Esophagus (tissue), 2 donors: ENCODE results near the gene PBX1. TPM values are rescaled to one million over a fixed set of nuclear protein-coding genes. Genes with fewer than 3 reads are reported as not detected.

ENCODE experiments used
- H3K27ac ChIP-seq, 2 donors: one replicate each; pipeline ENCODE4 v1.5.1; 2013; ENCODE audit warnings: low read depth in 2 of 2, mild to moderate bottlenecking in 2 of 2, inconsistent platforms in 1 of 2, low read length in 1 of 2, moderate library complexity in 1 of 2
- H3K27me3 ChIP-seq, 2 donors: one replicate each; pipeline ENCODE4 v1.6.1; 2013; ENCODE audit warnings: low read length in 2 of 2, control low read depth in 1 of 2, mild to moderate bottlenecking in 1 of 2; ENCODE audit not compliant: insufficient read depth in 2 of 2, control insufficient read depth in 1 of 2
- H3K36me3 ChIP-seq, 2 donors: one replicate each; pipeline ENCODE4 v1.6.1; 2013; ENCODE audit warnings: low read length in 1 of 2; ENCODE audit not compliant: control insufficient read depth in 2 of 2, insufficient read depth in 2 of 2
- H3K4me1 ChIP-seq, 2 donors: one replicate each; pipeline ENCODE4 v1.6.1; 2013; ENCODE audit warnings: low read length in 1 of 2; ENCODE audit not compliant: control insufficient read depth in 2 of 2, insufficient read depth in 2 of 2
- H3K4me3 ChIP-seq, 2 donors: one replicate each; pipeline ENCODE4 v1.5.1; 2013; ENCODE audit warnings: low read length in 2 of 2, mild to moderate bottlenecking in 2 of 2, low read depth in 1 of 2, moderate library complexity in 1 of 2
- H3K9me3 ChIP-seq, 2 donors: one replicate each; pipeline ENCODE4 v1.6.1; 2013; ENCODE audit warnings: mild to moderate bottlenecking in 2 of 2, low read depth in 1 of 2, low read length in 1 of 2, moderate library complexity in 1 of 2; ENCODE audit not compliant: control insufficient read depth in 2 of 2, insufficient read depth in 1 of 2
- WGBS, 2 donors: extraction: QIAGEN DNeasy Blood & Tissue Kit; methylation state at CpG; one replicate each; pipeline ENCODE4 v1.1.7; 2013; 5-methylcytosine and 5-hydroxymethylcytosine counted together
- polyA plus RNA-seq, 2 donors: library from polyadenylated mRNA; stranded (reverse); fragments of 200-250 nt; gene quantifications; one replicate each; pipeline ENCODE4 v1.2.3, GENCODE V29; 2013
- donor health status: healthy with polysubstance abuse.
- donor health status: Bipolar disorder and iron deficiency.

Gene PBX1
- polyA plus RNA-seq, 2 donors, result 8.1 to 10.5 TPM

DNA sequence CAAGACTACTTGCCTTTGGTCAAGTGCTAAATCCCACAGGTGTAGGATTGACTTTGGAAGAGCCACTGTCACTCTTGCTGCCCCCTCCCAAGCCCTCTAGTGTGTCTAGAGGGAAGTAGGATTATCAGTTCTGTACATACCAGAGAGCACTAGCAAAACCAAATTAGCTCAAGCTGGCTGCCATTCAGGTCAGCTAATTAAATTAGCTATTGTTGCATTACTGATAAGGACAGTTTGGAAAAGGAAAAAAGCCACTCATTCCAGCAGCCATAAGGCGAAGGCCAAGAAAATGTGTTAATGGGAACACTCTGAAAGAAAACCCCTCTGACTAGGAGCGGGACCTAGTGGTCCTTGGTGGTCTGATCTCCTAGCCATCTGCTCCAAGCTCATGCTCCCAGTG lies 321.7 kb downstream of the PBX1 start:
- Histone ChIP-seq H3K27ac (no peak overlapping the region), H3K4me1 (no peaks in the 10 kb centered on the region), H3K27me3 (no peaks in the 10 kb centered on the region), H3K4me3 (no peak overlapping the region), H3K36me3 (no peaks in the 10 kb centered on the region), H3K9me3 (no peaks in the 10 kb centered on the region)
- WGBS, 2 donors, result 87 to 91% methylated on average over 2 of the region's 2 CpGs

DNA sequence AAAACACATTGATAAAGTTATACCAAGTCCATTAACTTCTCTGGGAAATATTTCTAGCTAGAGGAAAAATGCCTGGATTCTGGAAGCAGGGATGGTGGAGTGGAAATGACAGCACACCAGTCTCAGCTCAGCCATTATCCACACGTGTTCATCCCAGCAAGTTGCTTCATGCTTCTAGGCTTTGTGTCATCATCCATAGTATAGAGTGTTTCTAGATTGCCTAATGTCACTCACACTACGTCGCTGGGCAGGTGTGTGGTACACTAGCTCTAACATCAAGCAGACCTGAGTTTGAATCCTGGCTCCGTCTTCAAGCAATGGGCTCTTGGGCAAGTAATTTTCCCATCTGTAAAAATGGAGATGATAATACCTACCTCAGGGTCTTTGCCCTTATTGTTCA lies 326.3 kb downstream of the PBX1 start:
- H3K4me1 ChIP-seq, result no peaks in the 10 kb centered on the region
- no peaks in the 10 kb centered on the region for H3K9me3 ChIP-seq
- no peaks in the 10 kb centered on the region for H3K27me3 ChIP-seq
- no peak overlapping the region for H3K27ac ChIP-seq
- no peaks in the 10 kb centered on the region for H3K36me3 ChIP-seq
- H3K4me3 ChIP-seq, result no peak overlapping the region
- WGBS, 2 donors, result 80 to 82% methylated on average over 4 of the region's 4 CpGs

DNA sequence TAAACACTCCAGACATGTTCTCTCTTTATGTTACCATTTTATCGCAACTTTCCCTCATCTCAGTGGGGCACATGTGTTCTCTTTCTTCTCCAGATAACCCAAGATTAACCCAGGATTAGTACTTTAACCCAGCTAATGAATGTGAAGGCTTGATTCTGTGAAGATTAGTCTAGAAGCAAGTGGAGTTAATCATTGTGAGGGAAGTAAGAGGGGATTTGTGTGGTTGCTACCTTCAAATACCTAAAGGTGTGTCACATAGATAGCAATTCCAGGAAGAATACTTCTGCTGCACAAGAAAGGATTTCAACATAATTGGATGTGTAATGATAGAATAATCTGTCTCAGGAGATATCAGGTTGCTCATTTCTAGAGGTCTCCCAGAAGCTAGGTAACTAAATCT lies 327.1 kb downstream of the PBX1 start:
- H3K4me1 ChIP-seq, result no peaks in the 10 kb centered on the region
- no peak overlapping the region for H3K27ac ChIP-seq
- no peaks in the 10 kb centered on the region for H3K27me3 ChIP-seq
- no peaks in the 10 kb centered on the region for H3K36me3 ChIP-seq
- no peak overlapping the region for H3K4me3 ChIP-seq
- no peaks in the 10 kb centered on the region for H3K9me3 ChIP-seq
- 95 to 96% methylated on average over 1 of the region's 1 CpG for WGBS, 2 donors

DNA sequence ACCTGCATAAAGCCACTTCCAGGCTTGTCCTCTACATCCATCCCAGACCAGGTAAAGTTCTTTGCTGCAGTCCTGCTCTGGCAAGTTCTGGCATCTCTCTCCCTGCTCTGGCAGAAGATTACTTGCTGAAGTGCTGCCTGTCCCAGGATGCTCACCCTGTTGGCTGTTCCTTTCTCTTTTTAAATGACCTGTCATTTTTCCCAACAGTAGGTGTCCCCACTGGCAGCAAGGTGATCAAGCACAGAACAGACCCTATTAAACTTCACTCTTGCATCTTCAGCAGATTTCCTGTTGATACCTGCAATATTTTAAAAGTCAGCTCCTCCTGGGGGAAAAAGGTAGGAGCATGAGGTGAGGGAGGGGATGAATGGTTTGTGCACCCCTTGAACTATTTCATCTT lies 332.6 kb downstream of the PBX1 start:
- no peaks in the 10 kb centered on the region for H3K9me3 ChIP-seq
- no peaks in the 10 kb centered on the region for H3K27me3 ChIP-seq
- H3K4me1 ChIP-seq, result no peaks in the 10 kb centered on the region
- no peak overlapping the region for H3K4me3 ChIP-seq
- no peaks in the 10 kb centered on the region for H3K36me3 ChIP-seq
- H3K27ac ChIP-seq, result no peak overlapping the region

DNA sequence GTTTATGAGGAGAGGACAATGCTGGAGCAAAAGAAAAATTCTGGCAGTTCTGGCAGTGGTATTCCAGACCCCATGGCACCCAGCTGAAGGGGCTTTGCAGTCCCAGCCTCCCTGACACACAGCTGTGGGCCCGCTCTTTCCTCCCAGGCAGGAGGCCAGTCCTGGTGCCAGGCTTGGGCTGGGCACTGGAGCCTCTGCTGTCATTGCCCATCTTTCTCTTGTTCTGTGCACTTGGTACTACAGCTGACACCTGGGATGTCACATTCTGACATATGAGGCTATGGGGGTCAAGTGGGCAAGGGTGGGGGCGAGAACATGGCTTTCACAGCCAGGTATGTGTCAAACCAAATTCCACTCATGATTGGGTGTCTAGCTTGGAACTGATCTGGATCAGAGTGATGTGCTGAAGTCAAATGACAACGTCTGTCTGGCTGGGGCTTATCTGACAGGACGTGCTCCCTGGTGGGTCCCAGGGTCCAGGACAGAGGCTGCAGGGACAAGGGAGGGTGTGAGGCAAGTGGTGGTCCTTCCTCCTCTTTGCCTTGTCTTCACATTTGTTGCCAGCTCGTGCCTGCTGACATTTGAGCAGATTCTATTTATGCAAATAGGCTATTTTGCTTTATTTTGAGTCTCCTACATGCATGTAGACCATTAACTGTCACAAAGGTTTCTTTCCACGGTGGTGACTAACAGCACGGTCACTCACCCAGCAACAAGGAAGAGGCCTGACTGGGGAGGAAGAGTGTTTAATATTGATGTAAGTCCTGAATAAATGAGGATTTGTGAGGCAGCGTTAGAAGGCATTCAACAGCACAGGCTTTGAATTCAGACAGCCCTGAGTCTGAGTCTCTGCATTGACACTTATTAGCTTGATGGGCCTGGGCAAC lies 336.3 kb downstream of the PBX1 start:
- no peak overlapping the region for H3K27ac ChIP-seq
- H3K9me3 ChIP-seq, result no peaks in the 10 kb centered on the region
- no peaks in the 10 kb centered on the region for H3K36me3 ChIP-seq
- no peak overlapping the region for H3K4me3 ChIP-seq
- 63 to 67% methylated on average over 8 of the region's 8 CpGs for WGBS, 2 donors
- no peaks in the 10 kb centered on the region for H3K4me1 ChIP-seq
- no peaks in the 10 kb centered on the region for H3K27me3 ChIP-seq

DNA sequence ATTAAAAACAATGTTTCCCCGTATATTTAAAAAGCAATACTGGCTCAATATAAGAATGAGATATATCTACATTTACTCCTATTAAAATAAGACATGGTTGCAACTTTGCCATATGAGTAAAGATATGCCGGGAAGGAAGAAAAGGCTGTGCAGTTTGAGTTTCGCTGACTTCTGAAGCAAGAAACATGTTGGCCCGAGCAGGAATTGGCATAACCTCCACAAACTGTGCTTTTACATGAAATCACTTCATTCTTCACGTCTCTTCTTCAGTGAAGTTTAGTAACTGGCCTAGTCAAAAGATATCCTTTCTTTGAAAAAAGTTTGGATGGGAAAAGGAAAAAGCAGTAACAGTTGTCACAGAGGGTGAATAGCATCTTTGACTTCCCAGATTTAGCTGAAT lies 342.0 kb downstream of the PBX1 start:
- Histone ChIP-seq H3K4me1 (no peaks in the 10 kb centered on the region), H3K27ac (no peak overlapping the region), H3K9me3 (no peaks in the 10 kb centered on the region), H3K36me3 (no peaks in the 10 kb centered on the region), H3K4me3 (no peak overlapping the region), H3K27me3 (no peaks in the 10 kb centered on the region)
- 87% methylated on average over 5 of the region's 5 CpGs for WGBS, 2 donors
